Hepatocyte (in vitro differentiated cells): Measurements from ENCODE around the gene TAF1C. TPM values are rescaled to one million over a fixed set of nuclear protein-coding genes. Genes with fewer than 3 reads are reported as not detected.

Experiments used
- DNase-seq: peaks from one replicate; pipeline ENCODE4 v3.0.0-alpha.2; 2016; ENCODE audit warnings: low spot score
- H2AFZ ChIP-seq: fragments of 200-600 bp; sonication (generic); 2 replicates; pipeline ENCODE4 v1.6.0; 2016; ENCODE audit warnings: antibody characterized with exemption, mild to moderate bottlenecking
- H3K27ac ChIP-seq: fragments of 200-600 bp; sonication (generic); 2 replicates; pipeline ENCODE4 v1.5.1; 2016; ENCODE audit warnings: mild to moderate bottlenecking
- H3K27me3 ChIP-seq: fragments of 200-600 bp; sonication (generic); 2 replicates; pipeline ENCODE4 v1.6.1; 2016
- H3K36me3 ChIP-seq: fragments of 200-600 bp; sonication (generic); replicated peaks from 2 replicates; pipeline ENCODE4 v1.5.1; 2016; ENCODE audit warnings: low read depth; ENCODE audit not compliant: insufficient read depth
- H3K4me1 ChIP-seq: fragments of 200-600 bp; sonication (generic); 2 replicates; pipeline ENCODE4 v1.5.1; 2016; ENCODE audit warnings: mild to moderate bottlenecking, moderate library complexity; ENCODE audit not compliant: insufficient read depth
- H3K4me2 ChIP-seq: fragments of 200-600 bp; sonication (generic); 2 replicates; pipeline ENCODE4 v1.6.0; 2016
- H3K4me3 ChIP-seq: fragments of 200-600 bp; sonication (generic); 2 replicates; pipeline ENCODE4 v1.5.1; 2016; ENCODE audit warnings: mild to moderate bottlenecking
- H3K79me2 ChIP-seq: fragments of 200-600 bp; sonication (generic); 2 replicates; pipeline ENCODE4 v1.6.0; 2017; ENCODE audit warnings: mild to moderate bottlenecking
- H3K9me2 ChIP-seq: fragments of 200-600 bp; sonication (generic); replicated peaks from 2 replicates; pipeline ENCODE4 v1.6.0; 2017; ENCODE audit warnings: mild to moderate bottlenecking; ENCODE audit not compliant: insufficient read depth
- H3K9me3 ChIP-seq: fragments of 200-600 bp; sonication (generic); 2 replicates; pipeline ENCODE4 v1.5.1; 2016; ENCODE audit warnings: low read depth, mild to moderate bottlenecking
- H4K20me1 ChIP-seq: fragments of 200-600 bp; sonication (generic); 2 replicates; pipeline ENCODE4 v1.6.0; 2016; ENCODE audit warnings: mild to moderate bottlenecking; ENCODE audit not compliant: insufficient read depth, poor library complexity, severe bottlenecking
- CTCF ChIP-seq: fragments of 200-600 bp; sonication (generic); IDR thresholded peaks from 2 replicates; pipeline ENCODE4 v1.5.1; 2016; ENCODE audit warnings: antibody characterized with exemption, mild to moderate bottlenecking; ENCODE audit not compliant: poor library complexity
- EZH2 ChIP-seq: fragments of 200-600 bp; sonication (generic); IDR thresholded peaks from 2 replicates; pipeline ENCODE4 v1.6.1; 2016; ENCODE audit warnings: antibody characterized with exemption, mild to moderate bottlenecking, borderline replicate concordance
- EZH2phosphoT487 ChIP-seq: fragments of 200-600 bp; sonication (generic); IDR thresholded peaks from one replicate; pipeline ENCODE4 v1.6.1; 2018; ENCODE audit warnings: antibody characterized with exemption, mild to moderate bottlenecking, low read depth, moderate library complexity; ENCODE audit not compliant: unreplicated experiment, severe bottlenecking
- WGBS: methylation state at CpG from one replicate; pipeline ENCODE4 v1.1.6; 2016; ENCODE audit warnings: low lambda C conversion rate; ENCODE audit errors: missing lambda C conversion rate; 5-methylcytosine and 5-hydroxymethylcytosine counted together
- polyA plus RNA-seq: library from polyadenylated mRNA; unstranded; fragments of >200 nt; fragmentation: Nextera tagmentation; extraction: Ambion mirVana; gene quantifications from 2 replicates; pipeline ENCODE4 v1.2.1, GENCODE V29; 2016
- total RNA-seq: library from RNA; depleted of rRNA; stranded (reverse); fragments of >200 nt; gene quantifications from 2 replicates; pipeline ENCODE4 v1.2.3, GENCODE V29; 2014

TAF1C gene, protein sequence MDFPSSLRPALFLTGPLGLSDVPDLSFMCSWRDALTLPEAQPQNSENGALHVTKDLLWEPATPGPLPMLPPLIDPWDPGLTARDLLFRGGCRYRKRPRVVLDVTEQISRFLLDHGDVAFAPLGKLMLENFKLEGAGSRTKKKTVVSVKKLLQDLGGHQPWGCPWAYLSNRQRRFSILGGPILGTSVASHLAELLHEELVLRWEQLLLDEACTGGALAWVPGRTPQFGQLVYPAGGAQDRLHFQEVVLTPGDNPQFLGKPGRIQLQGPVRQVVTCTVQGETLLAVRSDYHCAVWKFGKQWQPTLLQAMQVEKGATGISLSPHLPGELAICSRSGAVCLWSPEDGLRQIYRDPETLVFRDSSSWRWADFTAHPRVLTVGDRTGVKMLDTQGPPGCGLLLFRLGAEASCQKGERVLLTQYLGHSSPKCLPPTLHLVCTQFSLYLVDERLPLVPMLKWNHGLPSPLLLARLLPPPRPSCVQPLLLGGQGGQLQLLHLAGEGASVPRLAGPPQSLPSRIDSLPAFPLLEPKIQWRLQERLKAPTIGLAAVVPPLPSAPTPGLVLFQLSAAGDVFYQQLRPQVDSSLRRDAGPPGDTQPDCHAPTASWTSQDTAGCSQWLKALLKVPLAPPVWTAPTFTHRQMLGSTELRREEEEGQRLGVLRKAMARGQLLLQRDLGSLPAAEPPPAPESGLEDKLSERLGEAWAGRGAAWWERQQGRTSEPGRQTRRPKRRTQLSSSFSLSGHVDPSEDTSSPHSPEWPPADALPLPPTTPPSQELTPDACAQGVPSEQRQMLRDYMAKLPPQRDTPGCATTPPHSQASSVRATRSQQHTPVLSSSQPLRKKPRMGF
- 30.2 and 32.8 TPM in 2 replicates for total RNA-seq
- polyA plus RNA-seq = 39.2 and 58.0 TPM in 2 replicates

- Histone ChIP-seq H3K27ac (peak within 1 kb of the TSS; percentile 50), H3K4me3 (peak within 1 kb of the TSS; percentile 91), H3K4me1 (peaks cover 3% of the 10 kb centered on the region), H3K4me2 (peak within 1 kb of the TSS; percentile 95), H3K79me2 (peaks cover 27% of the 10 kb centered on the region), H3K36me3 (no peaks in the 10 kb centered on the region), H3K9me2 (no peaks in the 10 kb centered on the region), H4K20me1 (no peaks in the 10 kb centered on the region), H3K9me3 (no peaks in the 10 kb centered on the region), H2AFZ (peak within 1 kb of the TSS; percentile 96), H3K27me3 (no peaks in the 10 kb centered on the region)
- DNase-seq = peak; percentile 97
- no peak for TF ChIP-seq EZH2phosphoT487
- peak; percentile 97 for TF ChIP-seq CTCF
- 3% methylated on average over 55 of the region's 55 CpGs for WGBS
Observed at GRCh38 chr16:84186685-84187437, at the start of gene TAF1C. Gene TAF1C, minus strand, starts transcription at chr16:84187057. Its CDS starts 2,069 bp downstream, at chr16:84184988.

- H3K27me3 ChIP-seq = no peaks in the 10 kb centered on the region
- H3K79me2 ChIP-seq = no peaks in the 10 kb centered on the region
- 78% methylated on average over 21 of the region's 21 CpGs for WGBS
- H2AFZ ChIP-seq = no peak overlapping the region
- TF ChIP-seq CTCF (no peak), EZH2phosphoT487 (no peak), EZH2 (no peak)
- H3K36me3 ChIP-seq = no peaks in the 10 kb centered on the region
- no peak overlapping the region for H3K4me3 ChIP-seq
- DNase-seq = no peak
- no peaks in the 10 kb centered on the region for H3K4me1 ChIP-seq
- H3K27ac ChIP-seq = no peak overlapping the region
- no peak overlapping the region for H3K4me2 ChIP-seq
- H4K20me1 ChIP-seq = no peaks in the 10 kb centered on the region
- no peaks in the 10 kb centered on the region for H3K9me3 ChIP-seq
- no peaks in the 10 kb centered on the region for H3K9me2 ChIP-seq
Observed at GRCh38 chr16:84234321-84235241, 47.7 kb upstream of the TAF1C start.

GRCh38 chr16:84233748-84234147 lies 46.9 kb upstream of the TAF1C start:
- H3K27me3 ChIP-seq = no peaks in the 10 kb centered on the region
- H3K9me2 ChIP-seq = no peaks in the 10 kb centered on the region
- no peak overlapping the region for H3K27ac ChIP-seq
- H4K20me1 ChIP-seq = no peaks in the 10 kb centered on the region
- H3K79me2 ChIP-seq = no peaks in the 10 kb centered on the region
- no peak overlapping the region for H3K4me3 ChIP-seq
- no peaks in the 10 kb centered on the region for H3K36me3 ChIP-seq
- no peak overlapping the region for H3K4me2 ChIP-seq
- WGBS = 80% methylated on average over 9 of the region's 9 CpGs
- H2AFZ ChIP-seq = no peak overlapping the region
- TF ChIP-seq CTCF = no peak
- no peak for TF ChIP-seq EZH2phosphoT487
- TF ChIP-seq EZH2 = no peak
- no peaks in the 10 kb centered on the region for H3K4me1 ChIP-seq
- no peaks in the 10 kb centered on the region for H3K9me3 ChIP-seq
- no peak for DNase-seq
